H9 (cell line): Measurements from ENCODE around the gene OR51M1. TPM values are rescaled to one million over a fixed set of nuclear protein-coding genes. Genes with fewer than 3 reads are reported as not detected.

Experiments
- DNase-seq: peaks from one replicate; pipeline ENCODE4 v3.0.0-alpha.2; 2017
- H2AFZ ChIP-seq: one replicate; pipeline ENCODE4 v1.6.1; 2013; ENCODE audit warnings: mild to moderate bottlenecking, low read length, control low read depth, moderate library complexity
- H2AK5ac ChIP-seq: 2 replicates; pipeline ENCODE4 v1.6.1; 2013; ENCODE audit warnings: low read length, control low read depth, mixed read lengths; ENCODE audit not compliant: insufficient read length
- H2BK120ac ChIP-seq: one replicate; pipeline ENCODE4 v1.6.1; 2013; ENCODE audit warnings: low read depth, mild to moderate bottlenecking, low read length, control low read depth, inconsistent platforms; ENCODE audit not compliant: poor library complexity, severe bottlenecking
- H2BK12ac ChIP-seq: 2 replicates; pipeline ENCODE4 v1.6.1; 2013; ENCODE audit warnings: low read length, control low read depth, mixed read lengths, low read depth; ENCODE audit not compliant: insufficient read length
- H2BK15ac ChIP-seq: 2 replicates; pipeline ENCODE4 v1.6.1; 2013; ENCODE audit warnings: low read depth, low read length, control low read depth
- H2BK20ac ChIP-seq: one replicate; pipeline ENCODE4 v1.6.1; 2013; ENCODE audit warnings: low read depth, mild to moderate bottlenecking, low read length, control low read depth, inconsistent platforms; ENCODE audit not compliant: poor library complexity, severe bottlenecking
- H2BK5ac ChIP-seq: 2 replicates; pipeline ENCODE4 v1.6.1; 2013; ENCODE audit warnings: low read length, control low read depth, mixed read lengths; ENCODE audit not compliant: insufficient read length
- H3K14ac ChIP-seq: 2 replicates; pipeline ENCODE4 v1.6.1; 2013; ENCODE audit warnings: low read length, control low read depth; ENCODE audit not compliant: insufficient read depth
- H3K18ac ChIP-seq: 2 replicates; pipeline ENCODE4 v1.6.1; 2013; ENCODE audit warnings: low read depth, mild to moderate bottlenecking, mixed read lengths, low read length, control low read depth; ENCODE audit not compliant: insufficient read length
- H3K23ac ChIP-seq: 2 replicates; pipeline ENCODE4 v1.6.1; 2013; ENCODE audit warnings: low read length, control low read depth, mixed read lengths, low read depth; ENCODE audit not compliant: insufficient read length
- H3K23me2 ChIP-seq: 2 replicates; pipeline ENCODE4 v1.6.1; 2013; ENCODE audit warnings: low read depth, mild to moderate bottlenecking, mixed read lengths, low read length, control low read depth; ENCODE audit not compliant: insufficient read length, poor library complexity, severe bottlenecking
- H3K27ac ChIP-seq: 2 replicates; pipeline ENCODE4 v1.5.1; 2013; ENCODE audit warnings: low read length, control low read depth, mixed read lengths, low read depth; ENCODE audit not compliant: insufficient read length
- H3K27me3 ChIP-seq: 2 replicates; pipeline ENCODE4 v1.6.1; 2013; ENCODE audit warnings: low read length, control low read depth, inconsistent platforms; ENCODE audit not compliant: insufficient read depth
- H3K4ac ChIP-seq: 2 replicates; pipeline ENCODE4 v1.6.1; 2013; ENCODE audit warnings: low read depth, mild to moderate bottlenecking, control low read depth, inconsistent platforms, low read length, moderate library complexity
- H3K4me1 ChIP-seq: 2 replicates; pipeline ENCODE4 v1.6.1; 2013; ENCODE audit warnings: low read length, control low read depth, inconsistent platforms; ENCODE audit not compliant: insufficient read depth
- H3K4me2 ChIP-seq: 2 replicates; pipeline ENCODE4 v1.6.1; 2013; ENCODE audit warnings: low read length, control low read depth, mixed read lengths; ENCODE audit not compliant: insufficient read length, insufficient read depth
- H3K56ac ChIP-seq: 2 replicates; pipeline ENCODE4 v1.6.1; 2013; ENCODE audit warnings: low read depth, mild to moderate bottlenecking, mixed read lengths, low read length, control low read depth; ENCODE audit not compliant: insufficient read length
- H3K79me1 ChIP-seq: 2 replicates; pipeline ENCODE4 v1.6.1; 2013; ENCODE audit warnings: low read depth, mild to moderate bottlenecking, moderate library complexity, low read length, control low read depth, inconsistent platforms; ENCODE audit not compliant: insufficient read depth, poor library complexity, severe bottlenecking
- H3K79me2 ChIP-seq: 2 replicates; pipeline ENCODE4 v1.6.1; 2013; ENCODE audit warnings: low read length, control low read depth, inconsistent platforms; ENCODE audit not compliant: insufficient read depth
- H3K9ac ChIP-seq: 2 replicates; pipeline ENCODE4 v1.6.1; 2013; ENCODE audit warnings: low read length, control low read depth, mixed read lengths; ENCODE audit not compliant: insufficient read length; ENCODE audit errors: extremely low read depth
- H3K9me3 ChIP-seq: one replicate; pipeline ENCODE4 v1.6.1; 2013; ENCODE audit warnings: low read depth, low read length, inconsistent platforms; ENCODE audit not compliant: control insufficient read depth
- H3T11ph ChIP-seq: one replicate; pipeline ENCODE4 v1.6.1; 2013; ENCODE audit warnings: mild to moderate bottlenecking, low read length, control low read depth, inconsistent platforms
- H4K20me1 ChIP-seq: one replicate; pipeline ENCODE4 v1.6.1; 2013; ENCODE audit not compliant: control insufficient read depth, insufficient read length, insufficient read depth
- H4K5ac ChIP-seq: 2 replicates; pipeline ENCODE4 v1.6.1; 2013; ENCODE audit warnings: low read depth, mild to moderate bottlenecking, mixed read lengths, low read length, control low read depth; ENCODE audit not compliant: insufficient read length
- H4K8ac ChIP-seq: replicated peaks from 2 replicates; pipeline ENCODE4 v1.6.1; 2013; ENCODE audit warnings: low read length, control low read depth, mixed read lengths, low read depth; ENCODE audit not compliant: insufficient read length
- H4K91ac ChIP-seq: 2 replicates; pipeline ENCODE4 v1.6.1; 2013; ENCODE audit warnings: low read depth, mild to moderate bottlenecking, moderate library complexity, mixed read lengths, low read length, control low read depth; ENCODE audit not compliant: insufficient read length
- H3K27ac Mint-ChIP-seq, 3 experiments: 2 replicates in 2 of 3; 3 replicates in 1 of 3; pipeline ENCODE4 v1.8.0; 2020 to 2021; ENCODE audit warnings: mixed read lengths in 3 of 3, mild to moderate bottlenecking in 1 of 3, moderate library complexity in 1 of 3
- H3K27me3 Mint-ChIP-seq: 2 replicates; pipeline ENCODE4 v1.8.0; 2021; ENCODE audit warnings: low read depth, mild to moderate bottlenecking, moderate library complexity, mixed read lengths
- H3K36me3 Mint-ChIP-seq, 3 experiments: 2 replicates in 2 of 3; 3 replicates in 1 of 3; pipeline ENCODE4 v1.8.0; 2020 to 2021; ENCODE audit warnings: low read depth in 3 of 3, mixed read lengths in 3 of 3; ENCODE audit not compliant: insufficient read depth in 1 of 3
- H3K4me1 Mint-ChIP-seq, 2 experiments: 2 replicates each; pipeline ENCODE4 v1.8.0; 2020; ENCODE audit warnings: mixed read lengths in 2 of 2
- H3K4me3 Mint-ChIP-seq, 2 experiments: 2 replicates in 1 of 2; 3 replicates in 1 of 2; pipeline ENCODE4 v1.8.0; 2020 to 2021; ENCODE audit warnings: mild to moderate bottlenecking in 2 of 2, mixed read lengths in 2 of 2, moderate library complexity in 1 of 2
- H3K9me3 Mint-ChIP-seq, 2 experiments: 2 replicates in 1 of 2; 3 replicates in 1 of 2; pipeline ENCODE4 v1.8.0; 2020; ENCODE audit warnings: mild to moderate bottlenecking in 2 of 2, mixed read lengths in 2 of 2, moderate library complexity in 1 of 2
- WGBS: extraction: QIAGEN DNeasy Blood & Tissue Kit; methylation state at CpG from one replicate; pipeline ENCODE4 v1.1.7; 2013; ENCODE audit warnings: missing lambda C conversion rate, low lambda C conversion rate, mixed read lengths; ENCODE audit not compliant: insufficient read length; ENCODE audit errors: extremely low coverage; 5-methylcytosine and 5-hydroxymethylcytosine counted together
- total RNA-seq: library from RNA; stranded (reverse); gene quantifications from 2 replicates; pipeline ENCODE4 v1.2.1, GENCODE V29; 2021
- TF ChIP-seq, protein P1 (sequence below): fragments of 200-600 bp; sonication (generic); conservative IDR thresholded peaks from 3 replicates; pipeline ENCODE4 v1.8.0; 2021; ENCODE audit warnings: antibody characterized with exemption, mild to moderate bottlenecking

Gene OR51M1
- total RNA-seq, 1 experiment from 2014 or later, result not detected

DNA sequence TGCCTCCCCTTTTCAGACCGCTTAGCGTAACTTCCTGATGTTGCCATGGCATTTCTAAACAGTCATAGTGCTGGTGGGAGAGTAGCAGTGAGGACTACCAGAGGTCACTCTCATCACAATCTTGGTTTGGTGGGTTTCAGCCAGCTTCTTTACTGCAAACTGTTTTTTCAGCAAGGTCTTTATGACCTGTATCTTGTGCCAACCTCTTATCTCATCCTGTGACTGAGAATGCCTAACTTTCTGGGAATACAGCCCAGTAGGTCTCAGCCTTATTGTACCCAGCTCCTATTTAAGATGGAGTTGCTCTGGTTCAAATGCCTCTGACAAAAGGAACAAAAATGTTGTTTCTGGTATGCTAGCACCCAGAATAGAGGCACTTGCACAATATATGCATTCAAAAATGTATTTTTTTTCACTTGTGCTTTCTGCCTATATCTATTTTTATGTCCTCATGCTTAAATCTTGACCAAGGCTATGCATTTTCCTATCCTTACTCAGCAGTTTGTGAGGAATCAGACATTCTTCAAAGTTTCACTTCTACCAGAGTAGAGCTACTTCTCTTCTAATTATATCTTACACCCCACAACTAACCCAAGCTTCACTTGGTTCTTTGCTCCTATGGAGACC is 16.1 kb upstream of the OR51M1 start:
- Mint-ChIP-seq H3K27me3 (no peaks in the 10 kb centered on the region), H3K4me3 (no peak overlapping the region), H3K27ac (no peak overlapping the region), H3K9me3 (peaks cover under 1 to 1% of the 10 kb centered on the region in 2 experiments), H3K36me3 (peaks cover 0 to 1% (median 0%) of the 10 kb centered on the region in 3 experiments; a peak in 4 of 7 replicates), H3K4me1 (peaks cover 5 to 12% of the 10 kb centered on the region in 2 experiments)
- no peaks in the 10 kb centered on the region for H3K79me2 ChIP-seq
- no peak overlapping the region for H2BK12ac ChIP-seq
- no peak overlapping the region for H3T11ph ChIP-seq
- no peak overlapping the region for H4K8ac ChIP-seq
- no peak overlapping the region for H3K9ac ChIP-seq
- H3K56ac ChIP-seq, result no peak overlapping the region
- H3K79me1 ChIP-seq, result no peaks in the 10 kb centered on the region
- H3K23ac ChIP-seq, result no peak overlapping the region
- no peaks in the 10 kb centered on the region for H4K20me1 ChIP-seq
- no peak overlapping the region for H4K91ac ChIP-seq
- H2BK120ac ChIP-seq, result no peak overlapping the region
- H2AK5ac ChIP-seq, result no peak overlapping the region
- TF ChIP-seq, protein P1, sequence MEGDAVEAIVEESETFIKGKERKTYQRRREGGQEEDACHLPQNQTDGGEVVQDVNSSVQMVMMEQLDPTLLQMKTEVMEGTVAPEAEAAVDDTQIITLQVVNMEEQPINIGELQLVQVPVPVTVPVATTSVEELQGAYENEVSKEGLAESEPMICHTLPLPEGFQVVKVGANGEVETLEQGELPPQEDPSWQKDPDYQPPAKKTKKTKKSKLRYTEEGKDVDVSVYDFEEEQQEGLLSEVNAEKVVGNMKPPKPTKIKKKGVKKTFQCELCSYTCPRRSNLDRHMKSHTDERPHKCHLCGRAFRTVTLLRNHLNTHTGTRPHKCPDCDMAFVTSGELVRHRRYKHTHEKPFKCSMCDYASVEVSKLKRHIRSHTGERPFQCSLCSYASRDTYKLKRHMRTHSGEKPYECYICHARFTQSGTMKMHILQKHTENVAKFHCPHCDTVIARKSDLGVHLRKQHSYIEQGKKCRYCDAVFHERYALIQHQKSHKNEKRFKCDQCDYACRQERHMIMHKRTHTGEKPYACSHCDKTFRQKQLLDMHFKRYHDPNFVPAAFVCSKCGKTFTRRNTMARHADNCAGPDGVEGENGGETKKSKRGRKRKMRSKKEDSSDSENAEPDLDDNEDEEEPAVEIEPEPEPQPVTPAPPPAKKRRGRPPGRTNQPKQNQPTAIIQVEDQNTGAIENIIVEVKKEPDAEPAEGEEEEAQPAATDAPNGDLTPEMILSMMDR, result no peak
- H2BK15ac ChIP-seq, result no peak overlapping the region
- no peaks in the 10 kb centered on the region for H3K23me2 ChIP-seq
- H2BK5ac ChIP-seq, result no peak overlapping the region
- no peak overlapping the region for H3K4me2 ChIP-seq
- no peaks in the 10 kb centered on the region for H3K27me3 ChIP-seq
- WGBS, result no CpG with 5 or more reads among the region's 2 CpGs
- H3K27ac ChIP-seq, result no peak overlapping the region
- H2BK20ac ChIP-seq, result no peak overlapping the region
- H3K4ac ChIP-seq, result no peak overlapping the region
- no peak overlapping the region for H4K5ac ChIP-seq
- DNase-seq, result no peak
- no peaks in the 10 kb centered on the region for H3K9me3 ChIP-seq
- no peak overlapping the region for H3K18ac ChIP-seq
- no peak overlapping the region for H2AFZ ChIP-seq
- H3K4me1 ChIP-seq, result no peaks in the 10 kb centered on the region; the same call in 1 of the 2 replicates
- H3K14ac ChIP-seq, result no peak overlapping the region
